B cell (primary cell): Measurements from ENCODE around the gene TMEM134. TPM values are rescaled to one million over a fixed set of nuclear protein-coding genes. Genes with fewer than 3 reads are reported as not detected.

Experiments
- ATAC-seq: fragments of 200-7000 bp; cut with Tn5 transposase; one replicate; pipeline ENCODE4 v1.10.0; 2021; ENCODE audit warnings: low read depth, mild to moderate bottlenecking, moderate number of reproducible peaks, moderate library complexity
- CTCF ChIA-PET: fragments of 350-600 bp; sonication (Branson Sonifier 250); formaldehyde crosslinking; loops from one replicate; lab custom pipeline; 2021; ENCODE audit warnings: antibody characterized with exemption, inconsistent platforms; lab: Charles Lee
- POLR2A ChIA-PET: fragments of 350-600 bp; sonication (Branson Sonifier 250); formaldehyde crosslinking; loops from one replicate; lab custom pipeline; 2021; ENCODE audit warnings: antibody characterized with exemption; lab: Charles Lee
- DNase-seq: peaks from one replicate; pipeline ENCODE4 v3.0.0; 2013
- H2AFZ ChIP-seq: 2 replicates; pipeline ENCODE4 v1.6.1; 2012; ENCODE audit warnings: mild to moderate bottlenecking, low read depth, low read length; ENCODE audit not compliant: insufficient read depth, poor library complexity, severe bottlenecking
- H3K27ac ChIP-seq, 2 donors: 1 replicate in 1 of 2; 2 replicates in 1 of 2; pipeline ENCODE4 v1.5.1; 2012 to 2013; ENCODE audit warnings: low read length in 2 of 2, mild to moderate bottlenecking in 2 of 2, moderate library complexity in 1 of 2
- H3K27me3 ChIP-seq, 4 experiments: fragments of 200-600 bp in 1 of 4; sonication (generic) in 1 of 4; replicated peaks in 1 of 4; 1 replicate in 2 of 4; 2 replicates in 2 of 4; pipeline versions ENCODE4 v1.6.1 to v1.7.0; 2013 to 2016; ENCODE audit warnings: low read length in 3 of 4, mild to moderate bottlenecking in 2 of 4, mixed read lengths in 1 of 4, moderate library complexity in 1 of 4; ENCODE audit not compliant: insufficient read depth in 4 of 4, control insufficient read depth in 3 of 4; ENCODE audit errors: control extremely low read depth in 1 of 4
- H3K36me3 ChIP-seq, 2 experiments: replicated peaks in 1 of 2; 1 replicate in 1 of 2; 2 replicates in 1 of 2; pipeline versions ENCODE4 v1.6.1 to v1.7.1; 2013; ENCODE audit warnings: low read length in 1 of 2; ENCODE audit not compliant: insufficient read depth in 2 of 2, control insufficient read depth in 1 of 2; ENCODE audit errors: control extremely low read depth in 1 of 2, extremely low read depth in 1 of 2
- H3K4me1 ChIP-seq, 2 donors: fragments of 200-600 bp in 1 of 2; sonication (generic) in 1 of 2; 1 replicate in 1 of 2; 2 replicates in 1 of 2; pipeline versions ENCODE4 v1.5.1 to v1.6.1; 2013 to 2017; ENCODE audit warnings: low read length in 2 of 2; ENCODE audit not compliant: control insufficient read depth in 2 of 2, insufficient read depth in 2 of 2
- H3K4me2 ChIP-seq: replicated peaks from 2 replicates; pipeline ENCODE3; 2012; ENCODE audit warnings: mild to moderate bottlenecking, low read depth, low read length; ENCODE audit not compliant: poor library complexity, severe bottlenecking
- H3K4me3 ChIP-seq, 5 experiments: fragments of 200-600 bp in 1 of 5; sonication (generic) in 1 of 5; 1 replicate in 3 of 5; 2 replicates in 2 of 5; pipeline versions ENCODE4 v1.5.1 to v1.7.0; 2011 to 2016; ENCODE audit warnings: low read length in 4 of 5, mild to moderate bottlenecking in 4 of 5, low read depth in 2 of 5, control low read depth in 1 of 5, moderate library complexity in 1 of 5; ENCODE audit not compliant: insufficient read depth in 1 of 5; ENCODE audit errors: control extremely low read depth in 1 of 5, extremely low read depth in 1 of 5
- H3K79me2 ChIP-seq: fragments of 200-600 bp; sonication (generic); one replicate; pipeline ENCODE4 v1.6.0; 2016; ENCODE audit warnings: low read length; ENCODE audit not compliant: control insufficient read depth, insufficient read depth
- H3K9ac ChIP-seq: fragments of 200-600 bp; sonication (generic); 2 replicates; pipeline ENCODE4 v1.6.1; 2017; ENCODE audit warnings: mild to moderate bottlenecking, low read length, moderate library complexity
- H3K9me3 ChIP-seq, 3 donors: one replicate each; pipeline versions ENCODE4 v1.6.1 to v1.7.1; 2013; ENCODE audit warnings: low read length in 2 of 3; ENCODE audit not compliant: control insufficient read depth in 2 of 3, insufficient read depth in 1 of 3; ENCODE audit errors: control extremely low read depth in 1 of 3
- H4K20me1 ChIP-seq: 2 replicates; pipeline ENCODE4 v1.6.0; 2012; ENCODE audit warnings: mild to moderate bottlenecking, low read length; ENCODE audit not compliant: insufficient read depth, control insufficient read depth, poor library complexity, severe bottlenecking
- H3K27ac Mint-ChIP-seq: one replicate; pipeline ENCODE4 v1.8.0; 2021; ENCODE audit warnings: mixed read lengths
- H3K27me3 Mint-ChIP-seq: one replicate; pipeline ENCODE4 v1.8.0; 2021; ENCODE audit warnings: mixed read lengths
- H3K4me1 Mint-ChIP-seq: one replicate; pipeline ENCODE4 v1.8.0; 2021; ENCODE audit warnings: mixed read lengths
- H3K4me3 Mint-ChIP-seq: one replicate; pipeline ENCODE4 v1.8.0; 2021; ENCODE audit warnings: mixed read lengths
- H3K9me3 Mint-ChIP-seq: one replicate; pipeline ENCODE4 v1.8.0; 2022; ENCODE audit warnings: mixed read lengths; ENCODE audit not compliant: insufficient read depth
- EZH2 ChIP-seq: IDR thresholded peaks from 2 replicates; pipeline ENCODE4 v1.6.1; 2012; ENCODE audit warnings: borderline replicate concordance, low read depth, mild to moderate bottlenecking, moderate library complexity, low read length; ENCODE audit not compliant: insufficient read depth, poor library complexity, severe bottlenecking
- WGBS: methylation state at CpG from one replicate; pipeline ENCODE4 v1.1.5; 2013; ENCODE audit warnings: missing lambda C conversion rate; ENCODE audit not compliant: insufficient coverage; 5-methylcytosine and 5-hydroxymethylcytosine counted together
- intact Hi-C: fragments of 100-400 bp; cut with micrococcal nuclease; formaldehyde crosslinking; loops from one replicate; pipeline ENCODE4 v1.10.0; 2022
- polyA plus RNA-seq: library from polyadenylated mRNA; depleted of rRNA; stranded (reverse); fragments of >200 nt; gene quantifications from 2 replicates; pipeline ENCODE4 v1.2.3, GENCODE V29; 2012
- total RNA-seq, 2 donors: library from RNA; stranded (reverse); fragments of 120-200 nt in 1 of 2; gene quantifications; 1 replicate in 1 of 2; 2 replicates in 1 of 2; pipeline versions ENCODE4 v1.2.3 to v1.2.4, GENCODE V29; 2013 to 2022
- TF ChIP-seq, protein P1 (sequence below): fragments of 200-600 bp; IDR thresholded peaks from one replicate; pipeline ENCODE4 v1.8.0; 2022; ENCODE audit warnings: antibody characterized with exemption, mild to moderate bottlenecking

The TMEM134 gene
- total and polyA plus RNA-seq, 2 donors (not counting 1 experiment from before 2014, with no cell fraction given) = 167 to 197 TPM

DNA sequence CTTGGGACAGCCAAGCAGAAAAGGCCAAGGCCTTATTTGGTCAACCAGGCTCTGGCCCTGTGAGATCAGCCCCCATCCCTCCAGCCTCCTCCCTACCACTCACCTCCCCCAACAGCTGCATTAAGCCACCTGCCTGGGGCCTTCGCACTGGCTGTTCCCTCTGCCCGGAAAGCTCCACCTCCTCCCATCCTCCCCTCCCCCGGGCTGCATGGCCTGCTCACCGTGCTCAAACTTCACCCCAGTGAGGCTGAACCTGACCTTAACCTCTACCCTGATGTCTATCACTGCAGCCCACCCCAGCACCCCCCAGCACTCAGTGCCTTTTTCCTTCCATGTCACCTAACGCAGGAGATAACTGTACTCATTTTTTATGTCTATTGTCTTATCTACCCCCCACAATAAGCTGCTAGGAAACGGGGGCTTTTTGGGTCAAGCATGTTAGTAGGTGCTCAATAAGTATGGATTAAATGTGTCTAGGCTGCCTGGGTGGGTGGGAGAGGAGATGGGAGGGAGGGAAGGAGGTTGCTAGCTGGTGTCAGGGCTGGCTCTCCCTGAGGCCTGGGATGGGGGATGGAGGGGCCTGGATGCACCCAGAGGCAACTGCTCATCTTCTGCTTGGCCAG, 32.5 kb downstream of the TMEM134 start:
- CTCF ChIA-PET = interaction anchor here (0.6 to 4.4 kb wide), 20 partner anchors 8 to 85 kb away, joined by 3 to 63 read pairs (median 7); partner anchors contain the start of genes CABP4, PITPNM1, PPP1CA and RPS6KB2
- H4K20me1 ChIP-seq = peaks cover 76% of the 10 kb centered on the region
- H3K27ac ChIP-seq = peak overlapping the region; percentile 71 to 88
- H3K9ac ChIP-seq = peak overlapping the region; percentile 82
- intact Hi-C loops = loop anchor here (1.0 to 2.0 kb wide), 8 partner anchors 8 to 70 kb away; partner anchors contain the start of genes AIP, RPS6KB2 and TMEM134
- Mint-ChIP-seq H3K4me3 (peak overlapping the region; percentile 88), H3K9me3 (no peaks in the 10 kb centered on the region), H3K4me1 (peaks cover 90% of the 10 kb centered on the region), H3K27ac (peak overlapping the region; percentile 98), H3K27me3 (no peaks in the 10 kb centered on the region)
- H3K4me1 ChIP-seq = peaks cover 65 to 89% of the 10 kb centered on the region in 2 donors
- peaks cover 0 to 46% of the 10 kb centered on the region in 2 experiments for H3K36me3 ChIP-seq
- peak overlapping the region; percentile 99 for H3K4me2 ChIP-seq
- TF ChIP-seq, protein P1, sequence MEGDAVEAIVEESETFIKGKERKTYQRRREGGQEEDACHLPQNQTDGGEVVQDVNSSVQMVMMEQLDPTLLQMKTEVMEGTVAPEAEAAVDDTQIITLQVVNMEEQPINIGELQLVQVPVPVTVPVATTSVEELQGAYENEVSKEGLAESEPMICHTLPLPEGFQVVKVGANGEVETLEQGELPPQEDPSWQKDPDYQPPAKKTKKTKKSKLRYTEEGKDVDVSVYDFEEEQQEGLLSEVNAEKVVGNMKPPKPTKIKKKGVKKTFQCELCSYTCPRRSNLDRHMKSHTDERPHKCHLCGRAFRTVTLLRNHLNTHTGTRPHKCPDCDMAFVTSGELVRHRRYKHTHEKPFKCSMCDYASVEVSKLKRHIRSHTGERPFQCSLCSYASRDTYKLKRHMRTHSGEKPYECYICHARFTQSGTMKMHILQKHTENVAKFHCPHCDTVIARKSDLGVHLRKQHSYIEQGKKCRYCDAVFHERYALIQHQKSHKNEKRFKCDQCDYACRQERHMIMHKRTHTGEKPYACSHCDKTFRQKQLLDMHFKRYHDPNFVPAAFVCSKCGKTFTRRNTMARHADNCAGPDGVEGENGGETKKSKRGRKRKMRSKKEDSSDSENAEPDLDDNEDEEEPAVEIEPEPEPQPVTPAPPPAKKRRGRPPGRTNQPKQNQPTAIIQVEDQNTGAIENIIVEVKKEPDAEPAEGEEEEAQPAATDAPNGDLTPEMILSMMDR = no peak
- no peak for TF ChIP-seq EZH2
- peak; percentile 73 for DNase-seq
- H2AFZ ChIP-seq = no peak overlapping the region
- H3K4me3 ChIP-seq = peak overlapping the region; percentile 51 to 96 (median 86)
- H3K79me2 ChIP-seq = peaks cover 74% of the 10 kb centered on the region
- peaks cover 0 to 3% (median 0%) of the 10 kb centered on the region in 3 donors for H3K9me3 ChIP-seq
- no peaks in the 10 kb centered on the region for H3K27me3 ChIP-seq
- WGBS = 0% methylated on average over 5 of the region's 6 CpGs
- POLR2A ChIA-PET = interaction anchor here (0.6 to 9.5 kb wide), 25 partner anchors 8 to 318 kb away, joined by 3 to 215 read pairs (median 10); partner anchors contain the start of genes AIP, ANKRD13D, CABP4 and CLCF1
- ATAC-seq = peak; percentile 39
